Measurements from ENCODE around the gene ALDH1L1.
A peak's percentile ranks its signal among the peaks of the same experiment; 100 is the strongest.

DNA sequence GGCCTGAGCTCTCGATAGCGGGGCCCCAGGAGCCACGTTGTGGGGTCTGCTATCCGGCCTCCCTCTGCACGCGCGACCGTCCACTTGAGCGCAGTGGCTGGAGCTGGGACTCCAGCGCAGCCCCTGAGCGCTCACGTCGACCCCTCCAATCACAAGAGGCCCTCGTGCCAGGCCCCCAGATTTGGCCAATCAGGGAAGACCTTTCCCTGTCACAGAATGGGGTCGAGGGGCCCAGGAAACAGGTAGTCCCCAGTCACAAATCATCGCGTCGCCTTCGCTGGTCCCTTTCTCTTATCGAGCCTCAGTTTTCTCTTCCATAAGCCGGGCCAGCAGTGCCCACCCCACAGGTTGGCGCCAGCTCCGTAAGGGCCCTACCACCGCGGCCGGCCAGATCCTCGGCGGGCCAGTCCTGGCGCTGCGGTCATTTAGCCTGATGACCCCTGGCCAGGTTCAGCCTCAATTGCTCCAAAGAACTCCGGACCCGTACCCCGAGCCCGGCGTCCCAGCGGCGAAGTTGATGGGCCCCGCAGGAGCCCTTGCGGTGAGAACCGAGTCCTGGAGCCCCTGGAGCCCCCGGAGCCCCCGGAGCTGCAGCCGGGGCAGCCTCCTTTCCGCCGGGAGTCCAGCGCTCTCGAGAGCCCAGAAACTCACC, 435 bp downstream of the ALDH1L1 start:
- TF ChIP-seq, protein P1, sequence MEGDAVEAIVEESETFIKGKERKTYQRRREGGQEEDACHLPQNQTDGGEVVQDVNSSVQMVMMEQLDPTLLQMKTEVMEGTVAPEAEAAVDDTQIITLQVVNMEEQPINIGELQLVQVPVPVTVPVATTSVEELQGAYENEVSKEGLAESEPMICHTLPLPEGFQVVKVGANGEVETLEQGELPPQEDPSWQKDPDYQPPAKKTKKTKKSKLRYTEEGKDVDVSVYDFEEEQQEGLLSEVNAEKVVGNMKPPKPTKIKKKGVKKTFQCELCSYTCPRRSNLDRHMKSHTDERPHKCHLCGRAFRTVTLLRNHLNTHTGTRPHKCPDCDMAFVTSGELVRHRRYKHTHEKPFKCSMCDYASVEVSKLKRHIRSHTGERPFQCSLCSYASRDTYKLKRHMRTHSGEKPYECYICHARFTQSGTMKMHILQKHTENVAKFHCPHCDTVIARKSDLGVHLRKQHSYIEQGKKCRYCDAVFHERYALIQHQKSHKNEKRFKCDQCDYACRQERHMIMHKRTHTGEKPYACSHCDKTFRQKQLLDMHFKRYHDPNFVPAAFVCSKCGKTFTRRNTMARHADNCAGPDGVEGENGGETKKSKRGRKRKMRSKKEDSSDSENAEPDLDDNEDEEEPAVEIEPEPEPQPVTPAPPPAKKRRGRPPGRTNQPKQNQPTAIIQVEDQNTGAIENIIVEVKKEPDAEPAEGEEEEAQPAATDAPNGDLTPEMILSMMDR (IDR thresholded peaks at IDR 0.05 in 4 of 5, conservative IDR thresholded peaks at IDR 0.05 in 1 of 5), result peak in 2 of 5 experiments; percentile 23 to 45
- peak; percentile 54 to 75 for TF ChIP-seq POLR2A (IDR thresholded peaks at IDR 0.05)
